ENCODE data around the gene PPP2R2D.

- TF ChIP-seq EZH2 (IDR thresholded peaks at IDR 0.05; ENCODE audit: borderline replicate concordance) (no peak), EZH2phosphoT487 (IDR thresholded peaks at IDR 0.05; ENCODE audit: low read depth, severe bottlenecking, unreplicated experiment) (no peak)
Observed at GRCh38 chr10:131859341-131860020, 41.3 kb upstream of the PPP2R2D start.

Measured in hepatocyte (in vitro differentiated cells).